Measurements from ENCODE around the gene PTPRN.

PTPRN gene

DNA sequence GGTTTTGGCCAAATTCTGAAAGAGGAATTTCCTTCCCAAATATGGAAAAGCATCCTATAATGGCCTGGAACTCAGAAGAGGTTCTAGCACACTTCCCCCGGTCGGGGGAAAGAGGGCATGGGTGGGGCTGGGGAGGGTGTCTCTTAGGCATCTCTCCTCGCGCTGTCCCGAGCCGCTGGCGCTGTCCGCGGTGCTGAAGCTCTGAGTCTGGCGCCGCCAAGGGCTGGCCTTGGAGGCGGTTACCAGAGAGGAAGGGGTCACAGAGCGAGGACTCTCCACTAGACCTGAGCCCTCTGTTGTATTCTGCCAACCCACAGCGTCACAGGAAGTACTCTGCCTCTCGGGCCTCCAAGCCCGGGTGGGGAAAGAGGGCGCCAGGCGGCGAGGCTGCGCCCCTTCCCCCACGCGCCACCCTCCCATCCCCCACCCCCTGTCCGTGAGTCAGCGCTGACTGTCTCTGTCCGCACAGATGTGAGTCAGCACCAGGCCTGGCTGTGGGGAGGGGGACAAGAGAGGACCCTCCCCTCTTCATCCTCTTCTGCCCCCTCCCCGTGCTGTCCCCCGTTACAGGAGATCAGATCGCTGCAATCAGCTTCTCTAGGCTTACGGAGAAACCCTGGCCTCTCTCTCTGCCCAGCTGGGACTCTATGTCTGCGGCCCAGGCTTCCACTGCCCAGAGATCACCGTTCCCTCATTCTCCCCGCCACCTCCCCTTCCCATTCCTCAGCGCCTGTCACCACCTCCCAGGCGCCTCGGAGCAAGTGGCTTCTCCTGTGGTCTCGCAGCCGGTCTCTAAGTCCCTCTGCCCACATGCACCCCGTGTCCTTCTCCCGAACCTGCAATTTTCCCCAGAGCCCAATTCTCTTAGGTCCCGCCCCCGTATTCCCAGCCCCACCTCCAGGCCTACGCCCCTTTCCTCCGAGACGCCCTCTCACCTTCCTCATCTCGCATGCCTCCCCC is 779 bp downstream of the PTPRN start:
- peak; percentile 77 for DNase-seq (ENCODE audit: low read depth)

- no peak for DNase-seq (ENCODE audit: low read depth)
Measured at GRCh38 chr2:219306047-219306446, 3.2 kb downstream of the PTPRN start.

- DNase-seq (ENCODE audit: low read depth) = no peak
Measured at GRCh38 chr2:219304223-219304622, 5.0 kb downstream of the PTPRN start.

DNA sequence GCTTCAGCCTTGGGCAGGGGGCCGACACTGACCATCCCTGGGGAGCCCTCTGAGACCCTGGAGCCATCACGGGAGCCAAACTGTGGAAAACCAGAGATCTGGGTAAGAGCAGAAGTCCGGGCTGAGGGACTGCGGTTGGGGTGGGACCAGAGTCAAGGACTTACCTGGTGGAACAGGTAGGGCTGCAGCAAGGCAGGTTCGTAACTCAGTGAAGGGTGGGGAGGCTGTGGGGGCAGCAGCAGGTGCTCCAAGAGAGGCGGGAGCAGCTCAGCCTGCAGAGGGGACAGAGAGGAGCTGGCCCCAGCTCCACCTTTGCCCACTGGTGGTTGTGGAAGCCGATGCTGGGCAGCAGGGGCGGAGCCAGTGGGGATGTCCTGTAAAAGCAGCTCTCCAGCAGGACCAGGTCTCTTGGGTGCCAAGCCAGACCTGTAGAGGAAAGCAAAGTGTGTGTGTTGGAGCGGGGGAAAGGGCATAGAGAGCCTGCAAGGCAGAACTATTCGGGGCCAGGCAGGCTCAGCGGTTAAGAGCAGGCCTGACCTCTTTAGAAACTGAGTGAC is 6.7 kb downstream of the PTPRN start:
- no peak for DNase-seq (ENCODE audit: low read depth)

DNA sequence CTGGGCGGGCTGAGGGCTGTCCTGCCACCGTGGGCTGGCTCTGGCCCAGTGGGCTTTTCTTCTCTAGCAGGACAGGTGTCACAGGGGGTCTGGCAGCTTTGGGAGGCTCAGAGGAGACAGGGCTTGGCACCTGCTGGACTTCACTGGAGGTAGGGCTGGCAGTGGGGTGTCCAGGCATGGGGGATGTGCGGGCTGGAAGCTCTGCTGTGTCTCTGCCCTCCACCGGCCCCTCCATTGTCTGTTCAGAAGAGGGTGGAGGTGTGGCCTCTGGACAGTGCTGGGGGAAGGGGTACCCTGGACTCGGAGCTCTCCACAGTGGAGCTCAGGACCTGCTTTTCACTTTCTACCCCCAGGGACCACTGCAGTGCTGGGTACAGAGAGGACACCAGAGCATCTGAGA is 9.2 kb downstream of the PTPRN start:
- no peak for DNase-seq (ENCODE audit: low read depth)

GRCh38 chr2:219299372-219299760 is 9.8 kb downstream of the PTPRN start:
- no peak for DNase-seq (ENCODE audit: low read depth)

DNA sequence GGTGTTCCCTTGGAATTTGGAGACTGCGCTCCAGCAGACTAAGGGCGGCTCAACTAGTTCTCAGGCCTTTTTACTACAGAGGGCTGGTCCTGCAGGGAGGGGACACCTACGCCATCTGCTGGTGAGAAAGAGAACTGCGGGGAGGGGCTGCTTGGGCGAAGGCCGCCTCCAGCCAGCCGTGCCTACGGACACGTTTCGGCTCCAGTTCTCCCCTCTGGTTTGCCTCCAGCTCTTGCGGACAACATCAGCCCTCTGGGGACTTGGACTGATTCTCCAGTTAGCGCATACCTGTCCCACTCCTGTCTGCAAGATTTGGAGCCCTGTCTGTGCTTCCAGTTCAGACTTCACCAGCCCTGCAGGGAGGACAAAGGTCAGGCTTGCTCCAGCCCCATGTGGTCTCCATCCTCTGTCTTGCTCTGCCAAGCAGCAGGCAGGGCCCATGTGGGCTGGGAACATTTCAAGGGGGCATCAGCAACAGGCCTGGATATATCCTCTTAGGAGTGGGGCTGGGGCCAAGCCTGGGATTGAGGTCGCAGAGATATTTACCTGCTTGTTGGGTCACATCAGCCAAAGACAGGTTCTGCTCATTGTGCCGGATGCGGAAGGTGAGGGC is 10.3 kb downstream of the PTPRN start:
- peak; percentile 50 for DNase-seq (ENCODE audit: low read depth)

DNA sequence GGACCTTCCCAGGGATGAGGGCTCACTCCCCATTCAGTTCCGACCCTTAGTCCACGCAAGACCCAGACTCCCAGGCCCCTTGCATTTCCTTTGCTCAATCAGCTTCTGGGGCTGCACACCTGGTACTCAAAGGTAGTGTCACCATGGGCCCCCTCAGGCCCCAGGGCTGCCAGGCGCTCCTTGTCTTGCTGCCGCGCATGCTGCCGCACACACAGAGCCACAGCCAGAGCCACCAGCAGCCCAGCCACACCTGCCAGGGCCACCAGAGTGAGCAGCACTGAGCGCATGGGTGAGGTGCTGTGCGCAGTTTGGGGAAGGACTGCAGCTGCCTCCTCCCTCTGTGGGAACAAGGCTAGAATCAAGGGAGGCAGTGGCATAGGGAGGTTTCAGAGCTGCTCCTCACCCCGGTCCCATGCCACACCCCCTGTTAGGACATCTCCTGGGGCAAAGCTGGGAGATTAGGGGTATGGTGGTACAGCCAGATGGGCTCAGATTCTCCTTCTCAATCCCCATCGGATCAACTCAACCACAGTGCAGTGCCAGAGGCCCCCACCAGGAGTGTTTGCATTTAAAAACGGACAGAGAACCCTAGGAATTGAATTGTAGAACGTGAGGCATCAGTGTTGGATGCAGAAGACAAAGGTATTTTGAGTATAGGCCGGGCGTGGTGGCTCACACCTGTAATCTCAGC is 11.3 kb downstream of the PTPRN start:
- no peak for DNase-seq (ENCODE audit: low read depth)

- DNase-seq (ENCODE audit: low read depth) = no peak
Measured at GRCh38 chr2:219296631-219297391, 12.4 kb downstream of the PTPRN start.

DNA sequence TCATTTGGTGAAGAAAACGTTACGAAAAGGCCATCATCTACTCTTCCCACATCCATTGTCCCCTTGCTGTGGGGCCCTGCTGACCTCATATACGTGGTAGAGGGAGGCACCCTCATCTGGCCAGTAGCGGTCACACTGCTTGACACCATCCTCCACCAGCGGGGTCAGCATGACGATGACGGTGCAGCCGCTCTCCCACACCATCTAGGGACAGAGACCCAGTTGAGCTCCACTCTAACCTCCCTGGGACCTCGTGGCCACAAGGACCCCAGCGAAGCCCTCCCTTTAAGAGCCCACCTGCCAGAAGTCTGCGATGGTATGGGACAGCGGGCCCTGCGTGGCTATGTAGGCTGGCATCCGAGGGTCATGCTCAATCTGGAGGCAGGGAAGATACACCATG is 13.1 kb downstream of the PTPRN start:
- DNase-seq (ENCODE audit: low read depth) = no peak

DNA sequence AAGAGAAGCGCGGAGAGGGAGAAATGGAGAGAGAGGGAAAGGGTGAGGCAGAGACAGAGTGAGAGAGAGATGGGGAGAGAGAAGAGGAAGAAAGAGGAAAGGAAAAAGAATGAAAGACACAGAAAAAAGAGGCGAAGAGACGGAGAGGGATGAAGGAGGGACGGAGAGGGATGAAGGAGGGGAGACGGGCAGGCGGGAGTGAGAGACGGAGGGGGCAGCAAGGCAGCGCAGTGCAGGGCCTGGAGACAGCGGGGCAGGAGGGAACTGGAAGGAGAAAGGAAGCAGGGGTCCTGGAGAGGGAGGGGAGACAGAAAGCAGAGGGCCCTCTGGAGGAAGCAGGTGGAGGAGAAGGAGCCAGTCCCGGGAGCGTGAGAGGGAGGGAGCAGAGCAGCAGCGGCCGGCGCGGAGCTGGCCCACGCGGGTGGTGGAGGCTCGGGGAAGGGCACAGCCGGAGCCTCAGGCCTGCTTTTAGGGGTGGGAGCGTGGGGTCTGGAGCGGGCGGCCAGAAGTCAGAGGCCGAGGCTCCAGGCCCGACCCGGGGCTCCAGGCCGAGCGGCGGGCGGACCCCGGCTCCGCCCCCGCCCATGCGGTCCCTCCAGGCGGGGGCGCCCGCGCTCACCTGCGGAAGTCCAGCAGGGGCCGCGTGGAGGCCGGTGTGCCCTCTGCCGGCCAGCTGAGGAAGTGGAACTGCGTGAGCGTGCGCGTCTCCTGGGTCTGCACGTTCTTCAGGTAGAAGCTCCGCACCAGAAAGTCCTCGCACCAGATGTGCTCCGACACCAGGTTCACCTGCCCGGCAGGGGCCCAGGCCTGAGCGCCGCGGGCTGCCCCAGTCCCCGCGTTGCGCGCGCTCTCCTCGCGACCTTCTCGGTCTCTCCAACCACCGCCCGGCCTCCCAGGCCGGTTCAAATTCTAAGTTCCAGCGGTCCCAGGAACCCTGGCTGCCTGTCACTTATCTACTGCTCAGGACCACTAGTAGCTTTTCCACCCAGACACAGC is 14.5 kb downstream of the PTPRN start:
- DNase-seq (ENCODE audit: low read depth) = peak; percentile 62

GRCh38 chr2:219293736-219294231 is 15.4 kb downstream of the PTPRN start:
- no peak for DNase-seq (ENCODE audit: low read depth)

GRCh38 chr2:219292616-219293015 is 16.6 kb downstream of the PTPRN start:
- no peak for DNase-seq (ENCODE audit: low read depth)

DNA sequence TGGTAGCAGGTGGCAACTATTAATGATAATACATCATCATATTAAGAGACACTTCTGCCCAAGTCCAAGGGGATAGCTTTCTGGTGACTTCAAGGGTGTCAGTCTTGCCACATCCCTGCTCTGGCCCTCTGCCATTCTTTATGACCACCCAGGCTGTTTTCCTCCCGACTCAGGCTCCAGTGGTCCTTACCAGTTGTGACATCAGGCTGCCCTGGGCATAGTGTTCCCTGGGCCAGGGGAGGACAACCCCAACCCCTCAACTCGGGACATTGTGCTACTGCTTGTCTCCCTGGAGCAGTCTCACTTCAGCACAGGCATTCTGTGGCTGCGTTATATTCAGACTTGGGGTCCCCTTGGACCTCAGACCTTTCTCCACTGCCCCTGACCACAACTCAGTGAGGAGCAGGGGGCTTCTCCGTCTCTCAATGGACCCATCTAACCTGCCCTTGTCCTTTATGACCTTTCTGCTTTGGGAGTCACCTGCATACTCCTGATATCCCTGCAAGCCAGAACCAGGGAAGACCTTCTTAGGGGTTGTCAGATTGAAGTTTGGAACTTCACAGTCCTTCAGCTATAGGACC is 17.2 kb downstream of the PTPRN start:
- no peak for DNase-seq (ENCODE audit: low read depth)

GRCh38 chr2:219291394-219291793 is 17.8 kb downstream of the PTPRN start:
- DNase-seq (ENCODE audit: low read depth) = no peak

- DNase-seq (ENCODE audit: low read depth) = no peak
Measured at GRCh38 chr2:219290381-219291171, 18.6 kb downstream of the PTPRN start.

- DNase-seq (ENCODE audit: low read depth) = peak; percentile 98
Measured at GRCh38 chr2:219289537-219290361, 19.5 kb downstream of the PTPRN start.

GRCh38 chr2:219289195-219289536 is 20.0 kb downstream of the PTPRN start:
- no peak for DNase-seq (ENCODE audit: low read depth)
